ENCODE measurements around the gene UMAD1.

The UMAD1 gene

GRCh38 chr7:7810380-7810779 is 169.8 kb downstream of the UMAD1 start:
- TF ChIP-seq SIN3A (IDR thresholded peaks at IDR 0.05; ENCODE audit: borderline replicate concordance, insufficient read depth, low read length) (no peak), POLR2AphosphoS5 (IDR thresholded peaks at IDR 0.05; ENCODE audit: low read depth, low read length) (no peak), REST (IDR thresholded peaks at IDR 0.05; ENCODE audit: insufficient read depth in 1 of 2, low read depth in 2 of 2, low read length in 2 of 2) (no peak), FOXP2 (optimal IDR thresholded peaks at IDR 0.05; ENCODE audit: borderline replicate concordance, extremely low read depth, extremely low read length, insufficient read depth) (no peak), TAF1 (IDR thresholded peaks at IDR 0.05; ENCODE audit: borderline replicate concordance, insufficient read depth, low read length) (no peak)

GRCh38 chr7:7810826-7811225 is 170.3 kb downstream of the UMAD1 start:
- TF ChIP-seq SIN3A (IDR thresholded peaks at IDR 0.05; ENCODE audit: borderline replicate concordance, insufficient read depth, low read length) (no peak), FOXP2 (optimal IDR thresholded peaks at IDR 0.05; ENCODE audit: borderline replicate concordance, extremely low read depth, extremely low read length, insufficient read depth) (no peak), REST (IDR thresholded peaks at IDR 0.05; ENCODE audit: insufficient read depth in 1 of 2, low read depth in 2 of 2, low read length in 2 of 2) (no peak), POLR2AphosphoS5 (IDR thresholded peaks at IDR 0.05; ENCODE audit: low read depth, low read length) (no peak), TAF1 (IDR thresholded peaks at IDR 0.05; ENCODE audit: borderline replicate concordance, insufficient read depth, low read length) (no peak)

GRCh38 chr7:7812112-7812511 is 171.6 kb downstream of the UMAD1 start:
- no peak for TF ChIP-seq POLR2AphosphoS5 (IDR thresholded peaks at IDR 0.05; ENCODE audit: low read depth, low read length)
- TF ChIP-seq REST (IDR thresholded peaks at IDR 0.05; ENCODE audit: insufficient read depth in 1 of 2, low read depth in 2 of 2, low read length in 2 of 2), result no peak
- TF ChIP-seq TAF1 (IDR thresholded peaks at IDR 0.05; ENCODE audit: borderline replicate concordance, insufficient read depth, low read length), result no peak
- no peak for TF ChIP-seq SIN3A (IDR thresholded peaks at IDR 0.05; ENCODE audit: borderline replicate concordance, insufficient read depth, low read length)
- no peak for TF ChIP-seq FOXP2 (optimal IDR thresholded peaks at IDR 0.05; ENCODE audit: borderline replicate concordance, extremely low read depth, extremely low read length, insufficient read depth)

GRCh38 chr7:7815395-7815794 is 174.8 kb downstream of the UMAD1 start:
- no peak for TF ChIP-seq SIN3A (IDR thresholded peaks at IDR 0.05; ENCODE audit: borderline replicate concordance, insufficient read depth, low read length)
- TF ChIP-seq REST (IDR thresholded peaks at IDR 0.05; ENCODE audit: insufficient read depth in 1 of 2, low read depth in 2 of 2, low read length in 2 of 2), result no peak
- TF ChIP-seq TAF1 (IDR thresholded peaks at IDR 0.05; ENCODE audit: borderline replicate concordance, insufficient read depth, low read length), result no peak
- TF ChIP-seq FOXP2 (optimal IDR thresholded peaks at IDR 0.05; ENCODE audit: borderline replicate concordance, extremely low read depth, extremely low read length, insufficient read depth), result no peak
- no peak for TF ChIP-seq POLR2AphosphoS5 (IDR thresholded peaks at IDR 0.05; ENCODE audit: low read depth, low read length)

- TF ChIP-seq FOXP2 (optimal IDR thresholded peaks at IDR 0.05; ENCODE audit: borderline replicate concordance, extremely low read depth, extremely low read length, insufficient read depth) (no peak), TAF1 (IDR thresholded peaks at IDR 0.05; ENCODE audit: borderline replicate concordance, insufficient read depth, low read length) (no peak), REST (IDR thresholded peaks at IDR 0.05; ENCODE audit: insufficient read depth in 1 of 2, low read depth in 2 of 2, low read length in 2 of 2) (no peak), SIN3A (IDR thresholded peaks at IDR 0.05; ENCODE audit: borderline replicate concordance, insufficient read depth, low read length) (no peak), POLR2AphosphoS5 (IDR thresholded peaks at IDR 0.05; ENCODE audit: low read depth, low read length) (no peak)
These were observed 175.5 kb downstream of the UMAD1 start for GRCh38 chr7:7816084-7816483.
